ENCODE data around the gene CDK4.
A peak's percentile ranks its signal among the peaks of the same experiment; 100 is the strongest.

Gene CDK4

DNA sequence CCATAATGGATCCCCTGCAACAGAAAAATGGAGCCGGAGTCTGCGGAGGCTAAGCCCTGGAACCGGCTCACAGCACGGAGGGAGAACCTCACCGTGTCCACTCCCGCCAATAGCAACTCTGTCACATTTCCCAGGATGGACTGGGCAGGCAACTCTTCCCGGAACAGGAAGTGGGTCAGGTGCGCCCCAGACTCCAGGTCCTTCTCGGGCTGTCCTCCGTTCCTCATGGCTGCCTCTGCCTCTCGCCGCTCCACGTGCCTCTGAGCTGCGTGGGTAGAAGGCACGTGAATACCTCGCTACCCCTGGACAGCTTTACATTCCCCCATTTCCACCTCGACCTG lies 12.5 kb upstream of the CDK4 start:
- Histone ChIP-seq H3F3A (ENCODE audit: insufficient read depth, low read length) (no peaks in the 10 kb centered on the region), H3K4me2 (ENCODE audit: low read length) (peak overlapping the region; percentile 66), H4K20me1 (ENCODE audit: insufficient read depth, low read length) (no peaks in the 10 kb centered on the region), H3K79me2 (ENCODE audit: insufficient read depth, low read length) (no peaks in the 10 kb centered on the region), H3K36me3 (ENCODE audit: insufficient read depth, low read length) (peaks cover 26% of the 10 kb centered on the region), H3K27ac (ENCODE audit: low read depth, low read length, poor library complexity, severe bottlenecking) (no peak overlapping the region), H3K9me2 (ENCODE audit: low read depth, low read length) (no peaks in the 10 kb centered on the region), H3K9ac (ENCODE audit: low read length) (peak overlapping the region; percentile 36; the same call in 1 of the 2 replicates), H2AFZ (ENCODE audit: low read length) (no peak overlapping the region), H3K9me3 (ENCODE audit: low read length) (no peaks in the 10 kb centered on the region), H3K4me1 (ENCODE audit: insufficient read depth, low read length, severe bottlenecking) (peaks cover 20% of the 10 kb centered on the region), H3K4me3 (ENCODE audit: low read depth, low read length, poor library complexity, severe bottlenecking) (peak overlapping the region; percentile 47), H3K27me3 (ENCODE audit: insufficient read depth, low read length) (peaks cover 24% of the 10 kb centered on the region)
- TF ChIP-seq EZH2 (IDR thresholded peaks at IDR 0.05; ENCODE audit: borderline replicate concordance, low read length) (no peak), CTCF (IDR thresholded peaks at IDR 0.05; ENCODE audit: low read length) (no peak)

DNA sequence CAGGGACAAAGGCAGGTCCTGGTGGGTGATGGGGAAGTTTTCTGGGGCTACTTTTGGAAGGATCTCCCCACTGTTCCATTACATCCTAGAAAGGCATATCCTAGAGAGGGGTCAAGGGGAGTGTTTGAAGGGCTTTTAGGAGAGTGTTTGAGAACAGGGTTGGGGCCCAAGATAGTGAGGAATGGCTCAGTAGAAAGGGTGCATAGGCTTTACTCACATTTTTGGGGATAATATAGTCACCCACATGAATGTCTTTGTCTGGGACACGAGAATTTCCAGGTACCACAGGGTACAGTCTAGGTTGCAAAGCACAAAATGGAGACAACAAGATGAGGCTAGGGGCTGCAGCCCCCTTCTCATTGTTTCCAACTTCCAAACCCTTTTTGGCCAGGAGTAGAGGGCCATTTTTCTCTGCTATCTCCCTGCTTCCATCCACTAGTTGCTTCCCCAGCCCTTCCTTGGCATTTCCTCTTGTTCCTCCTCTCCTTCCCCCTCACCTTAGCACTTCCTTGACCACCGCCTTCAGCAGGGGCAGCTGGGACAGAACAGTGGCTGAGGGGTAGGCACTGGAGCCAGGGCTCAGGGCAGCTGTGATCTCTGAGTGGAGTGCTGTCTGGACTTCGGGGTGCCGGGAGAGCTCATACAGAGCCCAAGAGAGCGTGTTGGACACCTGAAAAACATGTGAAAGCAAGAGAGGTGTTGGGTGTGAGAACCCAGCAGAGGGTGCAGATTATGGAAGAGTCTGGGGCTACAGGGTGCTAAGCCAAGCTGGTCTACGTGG lies 12.0 kb upstream of the CDK4 start:
- no peak overlapping the region for H2AFZ ChIP-seq (ENCODE audit: low read length)
- TF ChIP-seq CTCF (IDR thresholded peaks at IDR 0.05; ENCODE audit: low read length) = no peak
- TF ChIP-seq EZH2 (IDR thresholded peaks at IDR 0.05; ENCODE audit: borderline replicate concordance, low read length) = no peak

GRCh38 chr12:57762463-57762862 lies 10.4 kb upstream of the CDK4 start:
- H3K9me2 ChIP-seq (ENCODE audit: low read depth, low read length) = no peaks in the 10 kb centered on the region
- H3K36me3 ChIP-seq (ENCODE audit: insufficient read depth, low read length) = peaks cover 27% of the 10 kb centered on the region
- H4K20me1 ChIP-seq (ENCODE audit: insufficient read depth, low read length) = no peaks in the 10 kb centered on the region
- H3K9ac ChIP-seq (ENCODE audit: low read length) = no peak overlapping the region
- H3K4me1 ChIP-seq (ENCODE audit: insufficient read depth, low read length, severe bottlenecking) = peaks cover 20% of the 10 kb centered on the region
- H3K27ac ChIP-seq (ENCODE audit: low read depth, low read length, poor library complexity, severe bottlenecking) = no peak overlapping the region
- H3K4me2 ChIP-seq (ENCODE audit: low read length) = no peak overlapping the region
- H3K9me3 ChIP-seq (ENCODE audit: low read length) = no peaks in the 10 kb centered on the region
- no peak overlapping the region for H2AFZ ChIP-seq (ENCODE audit: low read length)
- H3K4me3 ChIP-seq (ENCODE audit: low read depth, low read length, poor library complexity, severe bottlenecking) = no peak overlapping the region
- no peaks in the 10 kb centered on the region for H3F3A ChIP-seq (ENCODE audit: insufficient read depth, low read length)
- TF ChIP-seq CTCF (IDR thresholded peaks at IDR 0.05; ENCODE audit: low read length) (no peak), EZH2 (IDR thresholded peaks at IDR 0.05; ENCODE audit: borderline replicate concordance, low read length) (no peak)
- H3K79me2 ChIP-seq (ENCODE audit: insufficient read depth, low read length) = no peaks in the 10 kb centered on the region
- H3K27me3 ChIP-seq (ENCODE audit: insufficient read depth, low read length) = peaks cover 24% of the 10 kb centered on the region

More for the DNA sequence above, 12.0 kb upstream of the CDK4 start:
- Histone ChIP-seq H3K9ac (ENCODE audit: low read length) (no peak overlapping the region), H3K4me3 (ENCODE audit: low read depth, low read length, poor library complexity, severe bottlenecking) (no peak overlapping the region), H3K9me2 (ENCODE audit: low read depth, low read length) (no peaks in the 10 kb centered on the region), H3K9me3 (ENCODE audit: low read length) (no peaks in the 10 kb centered on the region), H4K20me1 (ENCODE audit: insufficient read depth, low read length) (no peaks in the 10 kb centered on the region), H3K4me2 (ENCODE audit: low read length) (no peak overlapping the region), H3K27me3 (ENCODE audit: insufficient read depth, low read length) (peaks cover 24% of the 10 kb centered on the region), H3K79me2 (ENCODE audit: insufficient read depth, low read length) (no peaks in the 10 kb centered on the region), H3K27ac (ENCODE audit: low read depth, low read length, poor library complexity, severe bottlenecking) (no peak overlapping the region), H3K4me1 (ENCODE audit: insufficient read depth, low read length, severe bottlenecking) (peaks cover 20% of the 10 kb centered on the region), H3F3A (ENCODE audit: insufficient read depth, low read length) (no peaks in the 10 kb centered on the region), H3K36me3 (ENCODE audit: insufficient read depth, low read length) (peaks cover 25% of the 10 kb centered on the region)
